HFFc6 (cell line): ENCODE data around the gene CDK11B. TPM values are rescaled to one million over a fixed set of nuclear protein-coding genes. Genes with fewer than 3 reads are reported as not detected.

Source experiments
- DNase-seq: peaks from one replicate; pipeline ENCODE4 v3.0.0-alpha.2; 2018
- H3K27ac Mint-ChIP-seq: 2 replicates; pipeline ENCODE4 v1.8.0; 2020; ENCODE audit warnings: mild to moderate bottlenecking, mixed read lengths
- H3K27me3 Mint-ChIP-seq: 2 replicates; pipeline ENCODE4 v1.8.0; 2021; ENCODE audit warnings: mild to moderate bottlenecking, moderate library complexity, mixed read lengths; ENCODE audit not compliant: insufficient read depth
- H3K36me3 Mint-ChIP-seq: 2 replicates; pipeline ENCODE4 v1.8.0; 2021; ENCODE audit warnings: low read depth, mixed read lengths
- H3K4me1 Mint-ChIP-seq: 2 replicates; pipeline ENCODE4 v1.8.0; 2020; ENCODE audit warnings: low read depth, mixed read lengths
- H3K4me3 Mint-ChIP-seq: 2 replicates; pipeline ENCODE4 v1.8.0; 2020; ENCODE audit warnings: mild to moderate bottlenecking, moderate library complexity, mixed read lengths
- H3K9me3 Mint-ChIP-seq: 2 replicates; pipeline ENCODE4 v1.8.0; 2020; ENCODE audit warnings: mild to moderate bottlenecking, mixed read lengths
- CTCF ChIP-seq: fragments of 200-600 bp; sonication (generic); IDR thresholded peaks from 2 replicates; pipeline ENCODE4 v1.5.0; 2021; ENCODE audit warnings: antibody characterized with exemption, mild to moderate bottlenecking
- total RNA-seq, 6 experiments: library from RNA; stranded (reverse); fragmentation: NEBNext Ultra II Directional; extraction: Animal tissue kit (Norgen Biotek cat#: 25700); gene quantifications; 2 replicates in 1 of 6; 3 replicates in 5 of 6; pipeline ENCODE4 v1.2.3, GENCODE V29; 2021

Gene CDK11B
- total RNA-seq, 6 experiments from 2014 or later: 21.6 to 27.5 (median 24.8) TPM

DNA sequence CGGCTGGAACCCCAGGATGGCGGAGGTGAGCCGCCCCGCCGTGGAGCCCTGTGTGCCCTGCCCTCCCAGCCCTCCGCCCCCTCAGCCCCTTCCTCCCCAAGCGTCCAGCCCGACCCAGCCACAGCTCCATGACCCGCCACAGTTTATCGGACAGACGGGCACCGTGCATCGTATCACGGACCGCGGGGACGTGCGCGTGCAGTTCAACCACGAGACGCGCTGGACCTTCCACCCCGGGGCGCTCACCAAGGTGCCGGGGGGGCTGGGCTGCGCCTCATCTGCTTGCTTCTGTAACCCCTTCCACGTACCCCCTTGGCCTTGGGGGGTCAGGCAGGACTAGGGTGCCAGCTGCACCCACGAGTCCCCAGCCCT is 33.4 kb downstream of the CDK11B start:
- Mint-ChIP-seq H3K27me3 (peaks cover 1% of the 10 kb centered on the region; the same call in 1 of the 2 replicates), H3K4me1 (no peaks in the 10 kb centered on the region; the same call in 1 of the 2 replicates), H3K27ac (no peak overlapping the region), H3K36me3 (no peaks in the 10 kb centered on the region), H3K4me3 (no peak overlapping the region), H3K9me3 (no peaks in the 10 kb centered on the region)
- TF ChIP-seq CTCF: no peak
- no peak for DNase-seq

GRCh38 chr1:1624443-1625403 is 34.1 kb downstream of the CDK11B start:
- no peaks in the 10 kb centered on the region for H3K27me3 Mint-ChIP-seq

DNA sequence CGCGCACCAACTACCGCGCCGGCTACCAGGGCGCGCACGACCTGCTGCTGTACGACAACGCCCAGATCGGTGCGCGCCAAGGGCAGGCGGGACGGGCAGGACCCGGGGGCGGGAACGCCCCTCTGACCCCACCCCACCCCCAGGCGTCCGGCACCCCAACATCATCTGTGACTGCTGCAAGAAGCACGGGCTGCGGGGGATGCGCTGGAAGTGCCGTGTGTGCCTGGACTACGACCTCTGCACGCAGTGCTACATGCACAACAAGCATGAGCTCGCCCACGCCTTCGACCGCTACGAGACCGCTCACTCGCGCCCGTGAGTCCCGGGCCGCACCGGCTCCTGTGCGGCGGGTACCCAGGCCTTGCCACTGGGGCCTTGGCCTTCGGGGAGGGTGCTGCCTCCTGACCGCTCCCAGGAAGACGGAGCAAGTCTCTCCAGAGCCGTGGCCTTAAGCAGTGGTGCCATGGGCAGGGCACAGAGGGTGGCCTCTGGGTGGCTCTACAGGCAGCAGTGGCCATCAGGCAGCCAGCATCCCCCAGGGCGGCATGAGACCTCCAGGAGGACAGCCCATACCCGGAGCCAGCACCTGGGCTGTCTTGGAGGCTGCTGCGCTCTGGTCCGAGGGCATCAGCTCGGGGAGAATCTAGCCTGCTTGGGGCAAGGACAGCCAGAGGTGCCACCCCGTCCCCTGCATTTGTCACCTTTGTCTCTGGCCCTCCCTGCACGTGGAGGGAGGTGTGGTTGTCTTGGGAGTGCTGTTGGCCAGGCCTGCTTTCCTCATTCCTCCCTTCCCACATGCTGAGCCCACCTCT is 35.0 kb downstream of the CDK11B start:
- H3K9me3 Mint-ChIP-seq: no peaks in the 10 kb centered on the region
- no peaks in the 10 kb centered on the region; the same call in 1 of the 2 replicates for H3K4me1 Mint-ChIP-seq
- H3K4me3 Mint-ChIP-seq: no peak overlapping the region
- no peak for TF ChIP-seq CTCF
- H3K27me3 Mint-ChIP-seq: peaks cover under 1% of the 10 kb centered on the region; the same call in 1 of the 2 replicates
- no peak for DNase-seq
- no peaks in the 10 kb centered on the region for H3K36me3 Mint-ChIP-seq
- no peak overlapping the region for H3K27ac Mint-ChIP-seq

More at GRCh38 chr1:1624443-1625403, 34.1 kb downstream of the CDK11B start:
- Mint-ChIP-seq H3K27ac (no peak overlapping the region), H3K9me3 (no peaks in the 10 kb centered on the region), H3K4me1 (no peaks in the 10 kb centered on the region; the same call in 1 of the 2 replicates), H3K36me3 (no peaks in the 10 kb centered on the region), H3K4me3 (no peak overlapping the region)
- no peak for TF ChIP-seq CTCF
- DNase-seq: no peak

DNA sequence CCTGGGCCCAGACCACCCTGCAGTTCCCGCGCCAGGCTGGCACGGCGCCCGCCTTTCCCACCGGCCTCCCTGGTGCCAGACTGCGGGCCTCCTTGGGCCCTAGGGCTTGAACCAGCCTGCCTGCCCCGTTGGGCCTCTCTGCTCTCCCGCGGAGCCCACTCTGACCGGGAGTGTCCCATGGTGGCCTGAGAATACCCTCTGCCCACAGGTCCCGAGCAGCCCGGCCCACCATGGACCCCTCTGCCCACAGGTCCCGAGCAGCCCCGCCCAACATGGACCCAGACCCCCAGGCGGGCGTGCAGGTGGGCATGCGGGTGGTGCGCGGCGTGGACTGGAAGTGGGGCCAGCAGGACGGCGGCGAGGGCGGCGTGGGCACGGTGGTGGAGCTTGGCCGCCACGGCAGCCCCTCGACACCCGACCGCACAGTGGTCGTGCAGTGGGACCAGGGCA is 35.6 kb downstream of the CDK11B start:
- no peaks in the 10 kb centered on the region for H3K36me3 Mint-ChIP-seq
- H3K27me3 Mint-ChIP-seq: peaks cover 1% of the 10 kb centered on the region; the same call in 1 of the 2 replicates
- H3K9me3 Mint-ChIP-seq: no peaks in the 10 kb centered on the region
- no peak for TF ChIP-seq CTCF
- no peak for DNase-seq
- no peak overlapping the region for H3K4me3 Mint-ChIP-seq
- H3K4me1 Mint-ChIP-seq: no peaks in the 10 kb centered on the region; the same call in 1 of the 2 replicates
- no peak overlapping the region for H3K27ac Mint-ChIP-seq

- peaks cover 1% of the 10 kb centered on the region; the same call in 1 of the 2 replicates for H3K27me3 Mint-ChIP-seq
- TF ChIP-seq CTCF: no peak
- H3K9me3 Mint-ChIP-seq: no peaks in the 10 kb centered on the region
- no peak overlapping the region for H3K4me3 Mint-ChIP-seq
- DNase-seq: no peak
- H3K4me1 Mint-ChIP-seq: no peaks in the 10 kb centered on the region; the same call in 1 of the 2 replicates
- H3K27ac Mint-ChIP-seq: no peak overlapping the region
- H3K36me3 Mint-ChIP-seq: no peaks in the 10 kb centered on the region
Measured at GRCh38 chr1:1622788-1623094, 36.1 kb downstream of the CDK11B start.
